ENCODE measurements around the gene ARAP1.
A peak's percentile ranks its signal among the peaks of the same experiment; 100 is the strongest.

Gene ARAP1

DNA sequence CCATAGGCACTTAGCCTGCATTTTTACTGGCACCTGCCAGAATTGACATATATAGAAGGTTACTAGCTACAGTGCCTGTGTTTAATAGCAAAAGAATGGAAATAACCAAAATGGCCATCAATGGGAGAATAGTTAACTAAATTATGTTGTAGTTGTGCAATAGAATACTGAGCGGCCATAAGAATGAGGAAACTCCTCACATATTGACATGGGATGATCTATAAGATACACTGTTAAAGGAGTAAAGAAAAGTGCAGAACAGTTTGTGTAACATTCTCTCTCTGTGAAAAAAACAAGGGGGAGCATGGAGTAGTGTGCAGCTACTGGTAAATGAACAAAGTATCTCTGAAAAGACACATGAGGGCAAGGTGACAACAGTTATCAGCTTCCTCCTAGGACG, 21.5 kb downstream of the ARAP1 start:
- DNase-seq (ENCODE audit: low read depth) = no peak
- no peak overlapping the region for H3K4me3 ChIP-seq (ENCODE audit: control insufficient read depth, low read depth, low read length)
- TF ChIP-seq, protein P1, sequence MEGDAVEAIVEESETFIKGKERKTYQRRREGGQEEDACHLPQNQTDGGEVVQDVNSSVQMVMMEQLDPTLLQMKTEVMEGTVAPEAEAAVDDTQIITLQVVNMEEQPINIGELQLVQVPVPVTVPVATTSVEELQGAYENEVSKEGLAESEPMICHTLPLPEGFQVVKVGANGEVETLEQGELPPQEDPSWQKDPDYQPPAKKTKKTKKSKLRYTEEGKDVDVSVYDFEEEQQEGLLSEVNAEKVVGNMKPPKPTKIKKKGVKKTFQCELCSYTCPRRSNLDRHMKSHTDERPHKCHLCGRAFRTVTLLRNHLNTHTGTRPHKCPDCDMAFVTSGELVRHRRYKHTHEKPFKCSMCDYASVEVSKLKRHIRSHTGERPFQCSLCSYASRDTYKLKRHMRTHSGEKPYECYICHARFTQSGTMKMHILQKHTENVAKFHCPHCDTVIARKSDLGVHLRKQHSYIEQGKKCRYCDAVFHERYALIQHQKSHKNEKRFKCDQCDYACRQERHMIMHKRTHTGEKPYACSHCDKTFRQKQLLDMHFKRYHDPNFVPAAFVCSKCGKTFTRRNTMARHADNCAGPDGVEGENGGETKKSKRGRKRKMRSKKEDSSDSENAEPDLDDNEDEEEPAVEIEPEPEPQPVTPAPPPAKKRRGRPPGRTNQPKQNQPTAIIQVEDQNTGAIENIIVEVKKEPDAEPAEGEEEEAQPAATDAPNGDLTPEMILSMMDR (IDR thresholded peaks at IDR 0.05; ENCODE audit: control insufficient read depth, insufficient read depth, low read depth, low read length, missing control alignments) = no peak

DNA sequence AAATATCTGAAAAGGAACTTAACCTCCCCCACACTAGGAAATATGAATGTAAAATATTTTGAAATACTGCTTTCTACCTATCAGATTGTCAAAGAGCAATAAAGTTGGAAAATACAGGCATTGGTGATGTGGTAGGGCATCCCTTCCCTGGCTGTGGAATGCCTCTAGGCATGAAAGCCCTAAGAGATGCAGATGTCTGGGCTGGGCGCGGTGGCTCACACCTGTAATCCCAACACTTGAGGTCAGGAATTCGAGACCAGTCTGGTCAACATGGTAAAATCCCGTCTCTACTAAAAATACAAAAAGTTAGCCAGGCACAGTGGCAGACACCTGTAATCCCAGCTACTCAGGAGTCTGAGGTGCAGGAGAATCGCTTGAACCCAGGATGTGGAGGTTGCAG, 22.0 kb downstream of the ARAP1 start:
- TF ChIP-seq, protein P1 (IDR thresholded peaks at IDR 0.05; ENCODE audit: control insufficient read depth, insufficient read depth, low read depth, low read length, missing control alignments) = no peak
- H3K4me3 ChIP-seq (ENCODE audit: control insufficient read depth, low read depth, low read length) = no peak overlapping the region
- no peak for DNase-seq (ENCODE audit: low read depth)

DNA sequence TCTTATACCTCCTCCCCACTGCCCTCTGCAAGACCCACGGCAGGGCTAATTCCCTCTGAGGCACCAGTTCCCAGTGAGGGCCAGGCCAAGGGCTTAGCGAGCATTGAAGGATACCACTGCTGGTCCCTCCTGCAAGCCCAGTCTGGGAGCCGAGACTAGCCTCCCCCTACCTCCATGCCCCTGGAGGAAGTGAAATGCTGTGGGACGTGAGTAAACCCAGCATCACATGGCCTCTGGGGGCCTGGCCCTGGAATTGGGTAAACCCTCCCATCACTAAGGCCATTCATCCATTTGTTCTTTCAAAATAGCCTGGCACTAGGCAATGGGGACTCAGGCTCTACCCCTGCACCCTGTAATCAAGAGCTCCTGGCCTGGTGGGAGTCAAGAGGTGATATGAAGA, 24.7 kb downstream of the ARAP1 start:
- DNase-seq (ENCODE audit: low read depth) = no peak
- TF ChIP-seq, protein P1 (IDR thresholded peaks at IDR 0.05; ENCODE audit: control insufficient read depth, insufficient read depth, low read depth, low read length, missing control alignments) = no peak
- no peak overlapping the region for H3K4me3 ChIP-seq (ENCODE audit: control insufficient read depth, low read depth, low read length)

DNA sequence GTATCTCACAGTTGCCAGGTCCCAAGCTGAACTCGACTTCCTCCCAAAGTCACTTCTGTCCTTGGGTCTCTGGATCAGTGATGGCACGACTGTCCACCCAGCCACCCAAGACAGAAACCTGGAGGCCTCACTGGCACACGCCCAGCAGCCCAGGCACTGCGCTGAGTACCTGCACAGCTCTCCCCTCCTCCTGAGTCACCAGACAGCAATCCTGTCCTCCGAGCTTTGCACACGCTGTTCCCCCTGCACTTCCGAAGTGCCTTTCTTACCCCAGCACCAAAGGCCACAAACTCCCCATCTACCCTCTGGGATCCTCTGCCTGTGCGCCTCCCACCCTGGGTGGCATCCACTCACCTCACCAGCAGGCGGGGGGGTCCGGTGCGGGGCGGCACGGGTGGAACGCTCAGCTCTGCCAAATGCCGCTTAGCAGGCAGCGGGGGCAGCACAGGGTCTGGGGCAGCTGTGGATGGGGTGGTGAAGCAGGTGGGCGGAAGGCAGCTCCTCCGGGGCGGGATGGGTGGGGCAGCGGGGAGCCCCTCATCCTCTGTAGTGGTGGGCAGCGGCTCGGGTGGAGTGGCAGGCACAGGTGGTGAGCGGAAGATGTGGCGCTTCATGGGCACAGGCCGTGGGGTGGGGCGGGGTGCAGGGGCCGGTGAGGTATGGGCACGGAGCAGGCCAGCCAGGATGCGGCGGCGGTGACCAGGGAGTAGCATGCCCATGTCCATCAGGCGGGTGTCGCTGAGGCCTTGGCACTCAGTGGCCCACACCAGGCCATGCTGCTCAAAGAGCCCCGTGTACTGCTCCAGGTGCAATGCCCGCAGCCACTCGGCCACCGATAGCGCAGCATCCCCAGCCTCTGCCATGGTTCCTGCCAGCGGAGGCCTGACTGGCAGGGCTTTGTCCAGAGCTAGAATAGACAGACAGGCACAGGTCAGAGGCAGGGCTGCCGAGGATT, 25.7 kb downstream of the ARAP1 start:
- DNase-seq (ENCODE audit: low read depth) = no peak
- TF ChIP-seq, protein P1 (IDR thresholded peaks at IDR 0.05; ENCODE audit: control insufficient read depth, insufficient read depth, low read depth, low read length, missing control alignments) = no peak
- no peak overlapping the region for H3K4me3 ChIP-seq (ENCODE audit: control insufficient read depth, low read depth, low read length)

DNA sequence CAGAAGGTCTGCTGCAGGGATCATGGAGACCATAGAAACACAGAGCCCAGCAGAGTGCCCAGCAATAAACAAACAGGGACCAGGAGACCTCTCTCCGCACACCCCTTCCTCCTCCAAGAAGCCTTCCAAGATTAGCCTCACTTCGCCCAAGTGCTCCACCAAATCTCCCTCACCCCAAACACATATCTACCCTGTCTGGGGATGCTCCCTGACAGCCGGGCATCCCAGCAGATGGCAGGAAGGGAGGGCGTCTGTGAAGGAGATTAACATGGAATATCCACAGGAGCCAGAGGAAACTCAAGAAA, 26.5 kb downstream of the ARAP1 start:
- TF ChIP-seq, protein P1 (IDR thresholded peaks at IDR 0.05; ENCODE audit: control insufficient read depth, insufficient read depth, low read depth, low read length, missing control alignments) = no peak

DNA sequence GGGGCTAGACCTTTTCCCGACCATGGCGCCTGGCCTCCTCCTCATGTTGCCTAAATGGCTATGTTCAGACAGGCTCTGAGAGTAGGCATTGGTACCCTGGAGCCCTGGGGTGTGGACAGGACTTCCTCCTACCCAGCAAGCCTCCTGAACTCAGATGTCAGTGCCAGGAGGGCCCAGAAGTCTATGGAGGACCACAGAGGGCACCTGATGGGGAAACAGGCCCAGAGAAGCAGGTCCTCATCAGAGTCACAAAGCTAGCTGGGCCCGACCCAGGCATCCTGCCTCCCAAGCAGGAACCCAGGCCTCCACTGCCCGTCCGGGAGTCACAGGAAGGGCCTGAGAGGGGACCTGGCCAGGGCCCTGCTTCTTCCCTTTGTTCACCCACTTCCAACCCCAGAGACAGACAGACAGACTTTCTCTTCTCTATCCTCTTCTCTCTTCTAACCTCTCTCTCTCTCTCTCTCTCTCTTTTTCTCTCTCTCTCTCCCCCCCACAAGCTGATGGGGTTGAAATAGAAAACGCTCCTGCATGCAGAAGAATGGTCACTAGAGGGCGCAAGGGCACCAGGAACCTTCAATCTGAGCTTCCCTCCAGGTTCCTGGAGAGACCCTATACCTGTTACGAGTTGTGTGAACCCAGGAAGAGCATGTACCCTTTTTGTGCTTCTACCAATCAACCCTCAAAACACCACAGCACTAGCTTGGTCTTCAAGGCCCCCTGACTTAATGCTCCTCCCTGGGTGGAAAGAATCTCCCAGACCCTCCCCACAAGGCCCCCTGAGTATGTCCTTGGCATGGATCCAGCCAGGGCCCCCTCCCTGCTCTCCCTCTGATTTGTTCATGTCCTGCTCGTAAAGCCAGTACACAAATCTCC, 27.1 kb downstream of the ARAP1 start:
- no peak overlapping the region for H3K4me3 ChIP-seq (ENCODE audit: control insufficient read depth, low read depth, low read length)
- peak; percentile 45 for DNase-seq (ENCODE audit: low read depth)
- TF ChIP-seq, protein P1 (IDR thresholded peaks at IDR 0.05; ENCODE audit: control insufficient read depth, insufficient read depth, low read depth, low read length, missing control alignments) = peak; percentile 95

More for the DNA sequence above, 26.5 kb downstream of the ARAP1 start:
- DNase-seq (ENCODE audit: low read depth) = no peak
- no peak overlapping the region for H3K4me3 ChIP-seq (ENCODE audit: control insufficient read depth, low read depth, low read length)
